Endothelial cell of umbilical vein (primary cell): ENCODE measurements around the gene DCDC2B.
A peak's percentile ranks its signal among the peaks of the same experiment; 100 is the strongest.

ENCODE experiments used
- CTCF ChIP-seq, 2 donors: IDR thresholded peaks; 1 replicate in 1 of 2; 2 replicates in 1 of 2; pipeline ENCODE4 v1.5.1; 2011; ENCODE audit warnings: low read length in 2 of 2, mild to moderate bottlenecking in 2 of 2, moderate library complexity in 2 of 2, control low read depth in 1 of 2, inconsistent platforms in 1 of 2, low read depth in 1 of 2; ENCODE audit not compliant: insufficient read depth in 1 of 2; ENCODE audit errors: extremely low read depth in 1 of 2
- EZH2 ChIP-seq: IDR thresholded peaks from 2 replicates; pipeline ENCODE4 v1.6.1; 2012; ENCODE audit warnings: borderline replicate concordance, low read depth, mild to moderate bottlenecking, moderate library complexity, low read length, inconsistent platforms; ENCODE audit not compliant: severe bottlenecking
- MAX ChIP-seq: IDR thresholded peaks from 2 replicates; pipeline ENCODE4 v1.6.1; 2011; ENCODE audit not compliant: insufficient read depth, insufficient read length
- MYC ChIP-seq: IDR thresholded peaks from one replicate; pipeline ENCODE4 v1.6.1; 2011; ENCODE audit warnings: mild to moderate bottlenecking, low read depth, low read length
- POLR2A ChIP-seq: IDR thresholded peaks from 2 replicates; pipeline ENCODE4 v1.6.1; 2012; ENCODE audit warnings: low read depth, mild to moderate bottlenecking, control low read depth, low read length

- TF ChIP-seq MAX, result peak; percentile 12
- no peak for TF ChIP-seq CTCF (IDR thresholded peaks at IDR 0.05; ENCODE audit: extremely low read depth in 1 of 2, insufficient read depth in 1 of 2, low read depth in 1 of 2, low read length in 2 of 2)
- no peak for TF ChIP-seq EZH2
- TF ChIP-seq POLR2A, result no peak
- TF ChIP-seq MYC, result no peak
Observed at GRCh38 chr1:32246888-32247273, 38.0 kb downstream of the DCDC2B start, which contains the start of gene FAM167B.
